Suprapubic skin (tissue), 4 donors: ENCODE data around the gene UQCC5.

ENCODE experiments used
- EP300 ChIP-seq: sonication (generic); formaldehyde crosslinking; IDR thresholded peaks from one replicate; pipeline ENCODE4 v1.6.1; 2017; ENCODE audit warnings: antibody characterized with exemption
- POLR2A ChIP-seq, 2 donors: fragments of 450-650 bp; IDR thresholded peaks; one replicate each; pipeline ENCODE4 v1.6.1; 2017; ENCODE audit warnings: antibody characterized with exemption in 2 of 2, mild to moderate bottlenecking in 2 of 2, moderate library complexity in 2 of 2
- POLR2AphosphoS5 ChIP-seq, 3 donors: sonication (generic); formaldehyde crosslinking; IDR thresholded peaks; one replicate each; pipeline ENCODE4 v1.6.1; 2017; ENCODE audit warnings: antibody characterized with exemption in 3 of 3
- TF ChIP-seq, protein P1 (sequence below), 2 donors: fragments of 200-600 bp in 1 of 2; fragments of 450-650 bp in 1 of 2; sonication (generic) in 1 of 2; IDR thresholded peaks; one replicate each; pipeline ENCODE4 v1.5.1; 2016 to 2019; ENCODE audit warnings: antibody characterized with exemption in 2 of 2, mild to moderate bottlenecking in 1 of 2, moderate library complexity in 1 of 2

DNA sequence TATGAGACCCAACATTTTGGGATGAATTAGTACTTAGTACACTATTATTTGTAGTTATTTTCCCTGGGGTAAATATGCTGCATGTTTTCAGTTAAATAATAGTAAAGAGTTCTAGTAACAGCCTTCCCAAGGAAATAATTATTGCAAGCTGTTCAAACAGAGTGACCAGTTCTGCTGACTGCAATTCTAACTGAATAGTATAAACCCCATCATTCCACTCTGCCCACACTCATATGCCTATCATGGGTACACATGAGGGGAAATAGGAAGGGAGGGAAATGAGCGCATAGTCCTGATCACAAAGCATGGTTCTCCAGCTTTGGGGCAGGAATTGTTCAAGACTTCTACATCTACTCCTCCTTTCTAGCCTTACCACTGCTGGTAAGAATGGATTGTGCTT is 18.7 kb downstream of the UQCC5 start:
- TF ChIP-seq, protein P1, sequence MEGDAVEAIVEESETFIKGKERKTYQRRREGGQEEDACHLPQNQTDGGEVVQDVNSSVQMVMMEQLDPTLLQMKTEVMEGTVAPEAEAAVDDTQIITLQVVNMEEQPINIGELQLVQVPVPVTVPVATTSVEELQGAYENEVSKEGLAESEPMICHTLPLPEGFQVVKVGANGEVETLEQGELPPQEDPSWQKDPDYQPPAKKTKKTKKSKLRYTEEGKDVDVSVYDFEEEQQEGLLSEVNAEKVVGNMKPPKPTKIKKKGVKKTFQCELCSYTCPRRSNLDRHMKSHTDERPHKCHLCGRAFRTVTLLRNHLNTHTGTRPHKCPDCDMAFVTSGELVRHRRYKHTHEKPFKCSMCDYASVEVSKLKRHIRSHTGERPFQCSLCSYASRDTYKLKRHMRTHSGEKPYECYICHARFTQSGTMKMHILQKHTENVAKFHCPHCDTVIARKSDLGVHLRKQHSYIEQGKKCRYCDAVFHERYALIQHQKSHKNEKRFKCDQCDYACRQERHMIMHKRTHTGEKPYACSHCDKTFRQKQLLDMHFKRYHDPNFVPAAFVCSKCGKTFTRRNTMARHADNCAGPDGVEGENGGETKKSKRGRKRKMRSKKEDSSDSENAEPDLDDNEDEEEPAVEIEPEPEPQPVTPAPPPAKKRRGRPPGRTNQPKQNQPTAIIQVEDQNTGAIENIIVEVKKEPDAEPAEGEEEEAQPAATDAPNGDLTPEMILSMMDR (IDR thresholded peaks at IDR 0.05): no peak
- TF ChIP-seq EP300: no peak
- TF ChIP-seq POLR2A (IDR thresholded peaks at IDR 0.05): no peak
- TF ChIP-seq POLR2AphosphoS5 (IDR thresholded peaks at IDR 0.05): no peak
